GM04503 (cell line): ENCODE results near the gene NEU3.
"Not testable (repeated sequence)": the region's sequence is repeated elsewhere in the genome, so short reads cannot be mapped to it uniquely, and the experiment has no call there.

Experiments
- DNase-seq: peaks from one replicate; pipeline ENCODE4 v3.0.0-alpha.2; 2012; ENCODE audit warnings: low read depth

Gene NEU3

GRCh38 chr11:74988541-74989259 is at the start of gene NEU3:
Gene NEU3 (plus strand): TSS chr11:74988933. CDS start chr11:74989061, 128 bp downstream.
- peak; percentile 17 for DNase-seq

- DNase-seq: no peak
Observed at GRCh38 chr11:74941492-74941891, 47.2 kb upstream of the NEU3 start.

GRCh38 chr11:74942073-74942759 is 46.5 kb upstream of the NEU3 start:
- DNase-seq: no peak

GRCh38 chr11:74948546-74948897 is 40.2 kb upstream of the NEU3 start:
- no peak for DNase-seq

- DNase-seq: peak; percentile 88
Observed at GRCh38 chr11:74948898-74949752, 39.6 kb upstream of the NEU3 start, which contains the start of the genes SPCS2 and XRRA1. Gene SPCS2 (plus strand): TSS chr11:74949266. CDS start chr11:74949286, 20 bp downstream. Gene XRRA1 (minus strand): TSS chr11:74949091. CDS start chr11:74940878, 8,213 bp downstream.

- no peak for DNase-seq
Observed at GRCh38 chr11:74949753-74950137, 39.0 kb upstream of the NEU3 start.

GRCh38 chr11:74950374-74950969 is 38.3 kb upstream of the NEU3 start:
- DNase-seq: no peak

GRCh38 chr11:74951226-74951625 is 37.5 kb upstream of the NEU3 start:
- no peak for DNase-seq

GRCh38 chr11:74952752-74953151 is 36.0 kb upstream of the NEU3 start:
- no peak for DNase-seq

- no peak for DNase-seq
Observed at GRCh38 chr11:74953451-74953850, 35.3 kb upstream of the NEU3 start.

GRCh38 chr11:74954199-74954598 is 34.5 kb upstream of the NEU3 start:
- no peak for DNase-seq

- DNase-seq: no peak
Observed at GRCh38 chr11:74956397-74957015, 32.2 kb upstream of the NEU3 start.

GRCh38 chr11:74957937-74958629 is 30.6 kb upstream of the NEU3 start:
- no peak for DNase-seq

- DNase-seq: not testable (repeated sequence)
Observed at GRCh38 chr11:74960128-74960527, 28.6 kb upstream of the NEU3 start.

- no peak for DNase-seq
Observed at GRCh38 chr11:74966651-74967050, 22.1 kb upstream of the NEU3 start.

GRCh38 chr11:74970852-74971395 is 17.8 kb upstream of the NEU3 start:
- DNase-seq: no peak

GRCh38 chr11:74971424-74971823 is 17.3 kb upstream of the NEU3 start:
- DNase-seq: no peak

GRCh38 chr11:74978041-74978440 is 10.7 kb upstream of the NEU3 start:
- no peak for DNase-seq

GRCh38 chr11:74980634-74981033 is 8.1 kb upstream of the NEU3 start:
- DNase-seq: no peak

- DNase-seq: no peak
Observed at GRCh38 chr11:74981888-74982287, 6.8 kb upstream of the NEU3 start.

- DNase-seq: no peak
Observed at GRCh38 chr11:74984070-74984469, 4.7 kb upstream of the NEU3 start.
